ENCODE measurements around the gene OR1Q1.

DNA sequence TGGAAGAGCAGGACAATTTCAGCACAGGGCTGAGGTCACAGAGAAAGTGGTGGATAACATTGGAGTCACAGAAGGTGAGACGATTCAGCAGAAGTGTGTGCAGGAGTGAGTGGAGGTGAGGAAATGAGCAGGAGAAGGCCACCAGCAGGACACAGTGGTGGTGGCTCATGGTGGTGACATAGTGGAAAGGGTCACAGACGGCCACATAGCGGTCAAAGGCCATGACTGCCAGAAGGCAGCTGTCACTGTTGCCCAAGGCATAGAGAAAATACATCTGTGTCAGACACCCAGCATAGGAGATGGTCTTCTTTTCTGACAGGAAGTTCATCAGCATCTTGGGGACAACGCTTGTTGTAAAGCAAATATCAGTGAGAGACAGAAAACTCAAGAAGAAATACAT lies 46.6 kb upstream of the OR1Q1 start:
- TF ChIP-seq POLR2A (IDR thresholded peaks at IDR 0.05; ENCODE audit: low read depth, low read length) (no peak), POLR2AphosphoS5 (IDR thresholded peaks at IDR 0.05; ENCODE audit: low read depth, low read length) (no peak)

All from GM12892 (cell line).